GM19351 (cell line): ENCODE data around the gene TDRD9.

ENCODE experiments used
- ATAC-seq: cut with Tn5 transposase; IDR thresholded peaks from one replicate; pipeline ENCODE4 v1.9.1; 2021; ENCODE audit warnings: mild to moderate bottlenecking, moderate library complexity; ENCODE audit not compliant: unreplicated experiment

Gene TDRD9

GRCh38 chr14:104066279-104066678 is 138.0 kb downstream of the TDRD9 start:
- ATAC-seq = no peak

DNA sequence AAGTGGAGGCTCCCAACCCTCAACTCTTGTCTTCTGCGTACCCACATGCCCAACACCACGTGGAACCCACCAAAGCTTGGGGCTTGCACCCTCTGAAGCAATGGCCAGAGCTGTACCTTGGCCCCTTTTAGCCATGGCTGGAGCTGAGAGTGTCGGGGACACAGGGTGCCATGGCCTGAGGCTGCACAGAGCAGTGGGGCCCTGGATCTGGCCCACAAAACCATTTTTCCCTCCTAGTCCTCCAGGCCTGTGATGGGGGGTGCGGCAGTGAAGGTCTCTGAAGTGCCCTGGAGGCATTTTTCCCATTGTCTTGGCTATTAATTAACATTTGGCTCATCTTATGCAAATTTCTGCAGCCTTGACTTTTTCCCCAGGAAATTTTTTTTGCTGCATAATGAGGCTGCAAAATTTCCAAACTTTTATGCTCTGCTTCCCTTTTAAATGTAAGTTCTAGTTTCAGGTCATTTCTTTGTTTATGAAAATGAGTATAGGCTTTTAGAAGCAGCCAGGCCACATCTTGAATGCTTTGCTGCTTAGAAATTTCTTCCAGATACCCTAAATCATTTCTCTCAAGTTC is 138.6 kb downstream of the TDRD9 start:
- no peak for ATAC-seq

- no peak for ATAC-seq
These were observed 141.3 kb downstream of the TDRD9 start for GRCh38 chr14:104069541-104069940.

DNA sequence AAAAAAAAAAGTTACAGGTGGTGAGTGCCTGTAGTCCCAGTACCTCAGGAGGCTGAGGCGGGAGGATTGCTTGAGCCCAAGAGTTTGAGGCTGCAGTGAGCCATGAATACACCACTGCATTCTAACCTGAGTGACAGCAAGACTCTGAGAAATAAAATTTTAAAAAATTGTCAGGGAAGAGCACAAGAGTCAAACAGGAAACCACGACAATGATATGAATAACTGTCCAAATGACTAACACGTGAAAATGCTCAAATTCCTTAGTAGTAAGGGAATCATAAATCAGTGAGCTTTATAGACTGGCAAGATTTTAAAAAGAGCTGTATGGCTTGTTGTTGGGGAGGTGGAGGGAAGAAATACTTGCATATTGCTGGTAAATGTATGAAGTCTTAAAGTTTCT is 144.3 kb downstream of the TDRD9 start:
- no peak for ATAC-seq

GRCh38 chr14:104073764-104074163 is 145.5 kb downstream of the TDRD9 start:
- ATAC-seq = no peak

DNA sequence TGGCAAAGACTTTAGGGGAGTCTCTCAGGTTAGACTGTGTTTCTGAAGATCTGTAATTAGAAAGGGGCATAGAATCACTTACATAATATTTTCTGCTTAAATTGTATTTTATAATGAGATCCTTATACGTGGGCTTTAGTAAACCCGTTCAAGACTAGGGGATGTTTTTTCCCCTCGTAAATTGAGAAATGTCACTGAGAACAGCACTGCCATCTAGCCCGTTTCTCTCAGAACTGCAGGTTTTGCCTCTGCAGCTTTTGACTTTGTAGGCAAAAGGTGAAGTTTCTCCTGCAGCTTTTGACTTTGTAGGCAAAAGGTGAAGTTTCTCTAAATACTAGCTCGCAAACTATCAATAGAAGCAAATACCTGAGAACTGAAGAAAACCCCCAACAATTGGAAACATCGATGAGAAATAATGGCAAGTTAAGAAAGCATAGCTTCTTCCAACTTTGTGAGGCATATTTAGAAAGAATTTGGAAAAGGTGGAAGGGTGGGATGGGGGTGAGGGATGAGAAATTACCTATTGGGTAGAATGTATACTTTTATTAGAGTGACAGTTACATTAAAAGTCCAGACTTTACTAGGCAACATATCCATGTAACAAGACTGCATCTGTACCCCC is 147.4 kb downstream of the TDRD9 start:
- ATAC-seq = no peak

DNA sequence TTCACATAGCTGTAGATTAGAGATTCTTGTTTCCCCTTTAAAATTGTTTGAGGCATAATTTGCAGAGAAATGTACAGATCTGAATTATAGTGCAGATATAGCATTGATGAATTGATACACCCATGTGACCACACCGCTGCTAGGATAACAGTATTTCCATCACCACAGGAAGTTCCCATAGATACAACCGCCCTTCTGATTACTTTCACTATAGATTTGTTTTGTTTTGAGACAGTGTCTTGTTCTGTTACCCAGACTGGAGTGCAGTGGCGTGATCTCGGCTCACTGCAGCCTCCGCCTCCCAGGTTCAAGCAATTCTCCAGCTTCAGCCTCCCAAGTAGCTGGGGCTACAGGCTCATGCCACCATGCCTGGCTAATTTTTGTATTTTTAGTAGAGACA is 148.5 kb downstream of the TDRD9 start:
- ATAC-seq = no peak

DNA sequence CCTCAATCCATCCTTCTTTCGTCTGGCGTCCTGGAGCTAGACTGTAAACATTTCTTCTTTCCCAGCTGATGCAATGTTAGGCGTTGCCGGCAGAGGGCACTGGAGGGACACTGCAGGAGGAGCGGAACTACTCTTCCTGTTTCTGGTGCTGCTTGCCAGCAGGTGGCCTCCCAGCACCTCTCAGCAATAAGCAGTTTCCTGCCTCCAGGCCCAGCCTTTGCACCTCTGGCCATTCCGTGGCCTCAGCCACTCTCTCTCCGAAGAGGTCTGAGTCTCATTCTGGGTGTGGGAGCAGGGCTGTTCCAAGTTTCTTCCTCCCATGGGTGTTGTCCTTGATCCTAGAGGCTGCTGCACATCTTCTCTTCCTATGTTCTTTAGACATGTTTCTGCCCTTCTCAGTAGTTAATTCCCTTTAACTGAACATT is 149.8 kb downstream of the TDRD9 start:
- peak; percentile 95 for ATAC-seq

- ATAC-seq = no peak
These were observed 152.4 kb downstream of the TDRD9 start for GRCh38 chr14:104080376-104081260.

DNA sequence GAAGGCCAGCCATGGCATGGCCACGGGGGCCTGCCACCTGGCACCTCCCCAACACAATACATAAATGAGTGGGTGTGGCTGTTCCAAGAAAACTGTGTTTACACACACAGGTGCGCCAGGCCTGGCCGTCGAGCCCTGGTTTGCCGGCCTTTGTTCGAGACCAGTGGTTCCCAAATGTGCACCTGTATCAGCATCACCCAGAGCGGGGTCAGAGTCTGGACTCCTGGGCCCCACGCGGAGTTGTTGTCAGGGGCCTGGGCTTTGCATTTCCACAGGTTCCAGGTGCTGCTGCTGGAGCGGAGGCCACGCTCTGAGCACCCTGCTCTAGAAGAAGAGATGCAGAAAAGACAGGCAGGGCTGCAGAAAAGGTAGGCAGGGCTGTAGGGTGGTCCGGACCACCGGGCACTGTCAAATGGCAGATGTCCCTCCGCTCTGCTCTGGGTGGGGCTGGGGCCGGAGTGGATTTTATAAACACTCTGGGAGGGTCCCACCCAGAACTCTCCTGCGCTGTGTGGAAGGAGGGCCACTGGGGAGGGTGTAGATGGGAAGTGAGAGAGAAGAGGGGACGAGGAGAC is 153.1 kb downstream of the TDRD9 start:
- ATAC-seq = no peak

DNA sequence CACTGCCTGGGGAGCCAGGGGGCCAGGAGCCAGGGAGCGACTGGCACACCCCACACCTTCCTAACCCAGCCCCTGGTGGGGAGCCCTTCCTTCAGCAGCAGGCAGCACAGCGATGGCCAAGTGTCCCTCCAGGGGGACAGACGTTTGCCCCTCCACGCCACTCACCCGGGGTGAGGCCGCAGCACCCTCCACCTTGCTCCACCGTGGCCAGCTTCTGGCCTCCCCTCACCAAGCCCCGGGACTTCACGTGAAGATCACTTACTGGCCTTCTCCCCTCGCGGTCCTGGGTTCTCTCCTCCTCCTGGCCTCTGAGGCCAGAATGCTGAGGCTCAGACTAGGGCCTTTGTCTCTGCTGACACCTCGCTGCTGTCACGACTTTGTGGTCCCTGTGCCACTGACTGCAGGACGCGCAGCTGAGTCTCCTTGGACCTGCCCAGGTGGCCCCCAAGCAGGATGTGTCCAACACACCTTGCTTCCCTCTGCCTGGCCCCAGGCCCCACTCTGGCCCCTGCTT is 153.8 kb downstream of the TDRD9 start:
- no peak for ATAC-seq

DNA sequence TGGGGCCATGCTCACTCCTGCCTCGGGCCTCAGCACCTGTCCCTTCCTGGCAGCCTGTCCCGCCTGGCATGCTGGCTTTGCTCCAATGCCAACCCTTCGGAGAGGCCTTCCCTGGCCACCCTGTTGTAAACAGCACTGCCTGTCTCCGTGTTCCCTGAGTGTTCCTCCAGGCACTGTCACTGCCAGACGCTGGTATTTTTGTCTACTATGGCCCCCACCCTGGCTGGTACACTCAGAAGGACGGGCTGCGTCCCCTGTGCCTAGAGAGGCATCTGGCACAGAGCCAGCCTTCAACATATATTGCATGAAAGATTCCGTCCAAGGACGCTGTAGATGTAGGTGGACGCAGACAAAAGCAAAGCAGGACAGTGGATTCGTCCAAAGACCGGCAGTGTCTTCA is 154.6 kb downstream of the TDRD9 start:
- no peak for ATAC-seq

DNA sequence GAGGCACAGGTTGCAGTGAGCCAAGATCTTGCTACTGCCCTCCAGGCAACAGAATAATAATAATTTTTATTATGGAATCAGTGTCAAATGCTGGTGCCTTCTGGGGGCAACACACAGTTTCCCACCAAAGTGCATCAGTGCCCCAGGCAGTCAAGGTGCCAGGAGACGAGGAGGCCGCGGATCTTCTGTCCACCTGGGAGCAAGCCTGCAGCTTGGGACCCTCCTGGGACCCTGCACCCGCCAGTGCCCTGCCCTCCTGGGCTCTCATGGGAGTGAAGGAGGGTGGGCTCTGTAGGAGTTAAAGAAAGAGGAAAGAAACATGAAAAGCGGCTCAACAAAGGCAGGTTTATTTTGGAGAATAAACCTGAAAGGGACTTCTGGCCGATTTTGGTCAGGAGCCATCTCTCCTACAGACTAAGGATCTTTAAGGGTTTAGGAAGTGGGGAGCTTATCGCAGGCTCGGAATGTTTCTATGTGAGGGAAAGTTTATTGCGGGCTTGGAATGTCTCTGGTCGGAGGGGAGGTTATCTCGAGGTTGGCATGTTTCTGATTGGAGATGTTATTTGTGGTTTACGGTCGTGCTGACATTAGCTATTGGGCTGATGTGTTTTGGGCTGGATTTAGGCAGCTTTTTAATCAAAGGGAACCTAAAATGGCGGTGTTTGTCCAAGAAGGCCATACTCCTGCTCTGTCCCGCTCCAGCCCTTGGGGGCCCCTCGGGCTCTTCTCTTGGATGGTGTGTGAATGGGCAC is 156.2 kb downstream of the TDRD9 start:
- ATAC-seq = no peak

DNA sequence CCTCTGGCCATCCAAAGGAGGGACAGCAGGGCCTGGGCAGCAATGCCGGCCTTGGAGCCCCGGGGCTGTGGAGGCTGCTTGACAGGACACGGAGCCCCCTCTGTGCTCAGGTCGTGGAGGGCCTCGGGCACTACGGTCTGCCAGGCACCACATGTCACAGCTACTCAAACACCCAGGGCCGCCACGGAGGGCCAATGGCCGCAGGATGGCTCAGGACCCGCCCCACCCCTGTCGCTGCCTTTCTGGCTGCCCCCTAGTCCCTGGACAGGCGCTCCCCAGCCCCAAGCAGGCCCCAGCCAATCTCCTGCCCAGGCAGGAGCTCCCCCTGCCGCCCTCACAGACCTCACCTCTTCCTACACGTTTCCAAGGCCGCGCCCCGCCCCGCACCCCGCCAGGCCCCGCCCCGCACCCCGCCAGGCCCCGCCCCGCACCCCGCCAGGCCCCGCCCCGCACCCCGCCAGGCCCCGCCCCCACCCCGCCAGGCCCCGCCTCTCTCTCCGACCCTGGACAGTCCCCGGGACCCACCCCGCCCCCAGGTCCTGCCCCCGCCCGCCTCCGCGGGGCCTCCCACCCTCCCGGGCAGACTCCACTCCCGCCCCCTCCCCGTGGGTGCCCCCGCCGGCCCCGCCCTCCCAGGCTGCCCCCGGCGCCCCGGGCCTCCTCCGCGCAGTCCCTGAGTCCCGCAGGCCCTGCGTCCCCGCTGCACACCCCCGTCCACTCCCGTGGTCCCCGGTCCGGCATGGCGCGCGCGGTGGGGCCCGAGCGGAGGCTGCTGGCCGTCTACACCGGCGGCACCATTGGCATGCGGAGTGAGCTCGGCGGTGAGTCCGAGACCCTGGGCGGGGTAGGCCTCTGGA is 157.0 kb downstream of the TDRD9 start, which contains the start of gene ASPG:
TSS of gene ASPG (plus strand) at position 669 of the 857 bp plus-strand sequence. CDS start at position 740, 71 bp downstream.
- ATAC-seq = no peak

DNA sequence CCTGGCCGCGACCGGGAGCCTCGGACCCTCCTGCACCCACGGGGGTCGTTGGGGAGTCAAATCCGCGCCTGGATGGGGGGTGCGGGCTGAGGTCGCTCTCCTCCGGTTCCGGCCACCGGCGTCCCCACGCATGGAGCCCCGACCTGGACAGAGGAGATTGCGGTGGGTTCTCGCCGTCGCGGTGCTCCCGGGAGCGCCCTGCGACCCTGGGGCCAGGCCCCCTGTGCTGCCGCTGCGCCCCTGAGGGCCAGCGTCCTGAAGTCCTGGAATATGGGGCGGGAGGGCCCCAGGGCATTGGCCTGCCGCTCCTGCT is 157.6 kb downstream of the TDRD9 start:
- ATAC-seq = no peak

DNA sequence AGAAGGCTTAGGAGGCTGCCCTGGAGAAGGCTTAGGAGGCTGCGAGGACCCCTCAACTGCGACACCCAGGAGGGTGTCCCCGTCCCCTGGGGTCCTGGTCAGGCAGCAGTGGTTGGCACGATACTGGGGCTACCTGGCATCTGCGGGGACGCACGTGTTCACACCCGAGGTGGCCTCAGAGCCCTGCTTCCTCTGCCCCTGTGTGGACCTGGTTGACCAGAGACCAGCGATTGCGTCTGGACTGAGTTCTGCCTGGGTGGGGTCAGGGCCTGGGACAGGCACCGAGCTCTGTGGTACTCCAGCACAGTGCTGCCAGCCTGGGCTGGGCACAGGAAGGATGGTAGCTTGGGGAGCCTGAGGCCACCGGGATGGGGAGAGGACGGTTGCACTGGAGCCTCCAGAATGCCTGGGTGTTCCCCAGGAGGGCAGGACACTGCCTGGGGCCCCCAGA is 158.0 kb downstream of the TDRD9 start:
- ATAC-seq = no peak

DNA sequence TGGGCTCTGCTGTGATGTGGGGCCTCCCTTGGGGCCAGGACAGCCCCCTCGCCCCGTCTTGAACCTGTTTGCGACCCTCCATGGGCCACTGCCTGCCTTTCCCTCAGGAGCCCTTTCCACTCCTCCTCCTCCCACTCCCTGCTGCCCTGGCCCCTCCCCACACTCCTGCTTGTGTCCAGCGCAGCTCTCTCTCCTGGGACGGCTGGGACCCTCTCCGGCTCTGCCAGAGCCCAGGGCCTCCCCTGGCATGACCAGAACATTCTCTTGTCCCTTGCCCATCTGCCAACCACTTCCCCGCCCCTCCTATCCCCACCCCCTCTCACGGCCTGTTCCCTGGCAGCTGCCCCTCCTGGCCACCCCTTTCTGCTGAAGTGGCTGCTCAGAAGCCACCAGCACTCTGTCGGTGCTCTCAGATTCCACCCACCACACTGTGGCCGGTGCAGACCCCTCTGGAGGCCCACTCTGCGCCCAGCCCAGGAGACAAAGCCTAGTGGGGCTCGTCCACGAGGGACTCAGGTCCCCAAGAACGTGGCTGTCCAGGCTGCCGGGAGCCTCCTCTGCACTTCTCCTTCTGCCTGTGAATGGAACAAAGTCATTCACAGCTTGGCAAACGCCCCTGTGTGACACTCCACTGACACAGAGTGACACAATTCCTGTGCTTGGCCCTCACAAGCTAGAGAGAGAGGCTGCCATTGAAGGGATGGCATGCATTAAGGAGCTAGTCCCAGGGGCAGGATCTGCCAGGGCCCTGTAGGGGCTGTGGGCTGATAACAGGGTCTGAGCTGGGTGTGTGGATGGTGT is 158.6 kb downstream of the TDRD9 start:
- ATAC-seq = no peak

GRCh38 chr14:104087505-104087904 is 159.2 kb downstream of the TDRD9 start:
- ATAC-seq = no peak
